Stimulated activated CD4-positive, alpha-beta T cell treated with anti-CD3 and anti-CD28 coated beads, Interleukin-12 subunit alpha, Interleukin-12 subunit beta, amount 100 ng/mL, for 24 hours (primary cell): Measurements from ENCODE around the gene CPEB4.
A peak's percentile ranks its signal among the peaks of the same experiment; 100 is the strongest.

Experiments
- DNase-seq, 2 experiments: peaks; one replicate each; pipeline ENCODE4 v3.0.0-alpha.2; 2020; ENCODE audit warnings: low read depth in 2 of 2

Gene CPEB4

DNA sequence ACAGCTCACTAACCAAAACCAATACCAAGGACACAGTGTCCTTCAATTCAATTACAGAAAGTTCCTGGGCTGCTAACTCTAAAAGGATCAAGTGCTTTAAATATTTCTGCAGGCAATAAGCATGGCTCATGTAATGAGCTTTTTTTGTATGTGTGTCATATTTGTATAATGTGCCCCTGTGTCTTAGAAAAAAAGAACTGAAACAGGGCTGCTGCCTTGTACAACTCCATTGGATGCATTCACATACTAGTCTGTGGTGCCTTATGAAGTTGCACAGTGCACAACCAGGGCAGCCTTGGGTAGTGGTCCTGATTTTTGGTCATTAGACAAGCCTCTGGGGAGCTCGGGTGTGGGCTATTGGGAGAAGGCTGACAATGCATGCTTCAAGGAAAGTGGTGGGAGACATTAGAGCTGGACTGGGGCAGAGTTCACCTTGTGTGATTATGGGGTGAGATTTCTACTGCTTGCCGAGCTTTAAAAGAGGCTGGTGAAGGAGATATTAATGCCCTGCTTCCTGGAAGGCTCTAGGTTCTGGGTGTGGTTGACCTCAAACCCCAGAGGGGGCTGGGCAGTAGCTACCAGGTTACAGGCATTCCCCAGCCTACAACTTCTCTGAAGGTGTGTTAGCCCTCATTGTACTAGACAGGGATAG lies 3.6 kb upstream of the CPEB4 start:
- DNase-seq: peak in 1 of 2 experiments; percentile 12

- DNase-seq: no peak
Observed at GRCh38 chr5:173885054-173885443, 3.1 kb upstream of the CPEB4 start.

- no peak for DNase-seq
Observed at GRCh38 chr5:173885475-173886010, 2.6 kb upstream of the CPEB4 start.

GRCh38 chr5:173886150-173886549 lies 2.0 kb upstream of the CPEB4 start:
- DNase-seq: no peak

- no peak for DNase-seq
Observed at GRCh38 chr5:173888473-173889131, 453 bp downstream of the CPEB4 start.

DNA sequence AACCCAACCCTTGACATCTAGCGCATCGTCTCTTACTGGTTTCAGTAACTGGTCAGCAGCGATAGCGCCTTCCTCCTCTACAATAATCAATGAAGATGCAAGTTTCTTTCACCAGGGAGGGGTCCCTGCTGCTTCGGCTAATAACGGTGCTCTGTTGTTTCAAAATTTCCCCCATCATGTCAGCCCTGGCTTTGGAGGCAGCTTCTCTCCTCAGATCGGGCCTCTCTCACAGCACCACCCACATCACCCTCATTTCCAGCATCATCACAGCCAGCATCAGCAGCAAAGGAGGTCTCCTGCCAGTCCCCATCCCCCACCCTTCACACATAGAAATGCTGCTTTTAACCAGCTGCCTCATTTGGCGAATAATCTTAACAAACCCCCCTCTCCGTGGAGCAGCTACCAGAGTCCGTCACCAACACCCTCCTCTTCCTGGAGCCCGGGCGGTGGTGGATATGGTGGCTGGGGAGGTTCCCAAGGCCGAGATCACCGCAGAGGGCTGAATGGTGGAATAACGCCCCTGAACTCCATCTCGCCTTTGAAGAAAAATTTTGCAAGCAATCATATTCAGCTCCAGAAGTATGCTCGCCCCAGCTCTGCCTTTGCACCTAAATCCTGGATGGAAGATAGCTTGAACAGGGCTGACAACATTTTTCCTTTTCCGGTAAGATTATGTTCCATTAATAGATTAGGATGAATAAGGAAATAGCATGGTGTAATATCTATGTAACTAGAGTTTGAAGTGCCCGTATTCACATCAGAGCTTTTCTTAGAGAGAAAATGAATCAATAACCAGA lies 2.2 kb downstream of the CPEB4 start:
- no peak for DNase-seq

GRCh38 chr5:173891308-173892116 lies 3.4 kb downstream of the CPEB4 start:
- no peak for DNase-seq

DNA sequence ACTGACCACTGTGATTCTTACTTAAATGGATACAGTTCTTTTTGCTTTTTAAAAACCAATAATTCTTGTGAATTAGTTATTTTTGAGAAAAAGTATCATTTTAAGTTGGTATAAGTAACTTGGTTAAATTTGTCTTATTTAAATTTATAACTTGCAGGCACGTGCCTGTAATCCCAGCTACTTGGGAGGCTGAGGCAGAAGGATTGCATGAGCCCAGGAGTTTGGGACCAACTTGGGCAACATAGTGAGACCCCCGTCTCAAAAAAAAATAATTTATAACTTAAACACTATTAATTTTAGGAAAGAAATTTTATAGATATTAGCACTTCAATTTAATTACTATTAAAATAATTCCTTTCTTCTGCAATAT lies 5.0 kb downstream of the CPEB4 start:
- DNase-seq: no peak

DNA sequence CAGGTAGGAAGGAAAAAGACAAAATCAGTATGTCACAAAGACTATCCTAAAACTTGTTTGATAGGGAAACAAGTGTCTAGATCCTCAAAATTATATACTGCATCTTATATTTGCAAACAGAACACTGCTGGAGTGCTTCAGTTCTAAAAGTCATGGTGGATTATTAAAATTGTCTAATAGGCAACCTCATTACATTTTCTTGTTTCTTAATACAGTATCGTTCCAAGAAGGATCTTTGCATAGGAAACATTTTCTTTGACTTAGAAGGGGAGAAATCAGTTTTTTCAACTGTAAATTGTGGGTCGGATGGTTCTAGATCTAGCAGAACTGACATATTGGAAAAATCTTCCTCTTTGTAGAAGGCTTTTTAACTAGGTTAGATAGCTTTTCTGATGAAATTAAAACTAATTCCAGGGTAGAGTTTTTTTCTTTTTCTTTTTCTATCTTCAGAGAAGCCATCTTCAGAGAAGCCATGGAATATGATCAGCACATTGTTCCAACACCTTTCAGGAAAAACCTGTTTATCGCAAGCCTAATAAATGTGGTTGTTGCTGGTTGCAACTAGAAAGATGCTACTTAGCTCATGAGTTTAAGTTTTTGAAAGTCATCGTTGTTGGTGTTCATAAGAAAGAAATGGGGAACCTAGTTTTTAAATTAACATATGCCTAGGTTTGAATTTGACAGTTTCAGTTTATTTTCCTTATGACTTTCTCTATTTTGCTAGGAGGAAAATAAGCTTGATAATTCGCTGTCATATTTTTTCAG lies 7.4 kb downstream of the CPEB4 start:
- no peak for DNase-seq

DNA sequence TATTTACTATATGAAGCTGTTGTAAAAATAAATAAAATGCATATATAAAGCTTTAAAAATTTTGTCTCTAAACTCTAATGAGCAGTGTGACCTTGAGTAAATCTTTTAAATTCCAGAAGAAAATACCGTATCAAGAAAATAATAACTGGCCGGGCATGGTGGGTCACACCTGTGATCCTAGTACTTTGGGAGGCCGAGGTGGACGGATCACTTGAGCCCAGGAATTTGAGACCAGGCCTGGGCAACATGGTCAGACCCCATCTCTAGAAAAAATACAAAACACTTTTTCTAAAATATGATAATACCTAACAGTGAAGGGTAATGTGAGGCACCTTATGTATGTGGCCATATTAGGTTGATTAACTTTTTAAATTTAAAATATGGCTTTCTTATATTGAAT lies 8.5 kb downstream of the CPEB4 start:
- no peak for DNase-seq

- no peak for DNase-seq
Observed at GRCh38 chr5:173901705-173902104, 13.6 kb downstream of the CPEB4 start.

DNA sequence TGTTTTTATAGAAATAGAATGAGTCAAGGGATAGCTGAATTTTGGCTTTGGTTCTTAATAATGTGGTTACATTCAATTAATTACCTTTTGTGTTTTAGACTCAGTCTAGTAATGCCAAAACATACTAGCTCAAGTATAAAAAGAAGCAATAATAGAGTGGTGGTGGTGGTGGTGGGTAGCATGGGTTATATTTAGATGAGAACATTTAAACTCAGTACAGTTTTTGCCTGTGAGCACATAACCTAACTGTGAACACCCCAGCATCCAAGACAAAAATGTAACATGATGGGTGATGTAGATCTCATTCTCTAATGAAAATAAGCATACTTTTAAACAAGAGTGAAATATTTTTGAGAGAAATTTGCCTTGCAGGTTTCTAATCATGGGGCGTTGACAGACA lies 14.2 kb downstream of the CPEB4 start:
- DNase-seq: no peak

DNA sequence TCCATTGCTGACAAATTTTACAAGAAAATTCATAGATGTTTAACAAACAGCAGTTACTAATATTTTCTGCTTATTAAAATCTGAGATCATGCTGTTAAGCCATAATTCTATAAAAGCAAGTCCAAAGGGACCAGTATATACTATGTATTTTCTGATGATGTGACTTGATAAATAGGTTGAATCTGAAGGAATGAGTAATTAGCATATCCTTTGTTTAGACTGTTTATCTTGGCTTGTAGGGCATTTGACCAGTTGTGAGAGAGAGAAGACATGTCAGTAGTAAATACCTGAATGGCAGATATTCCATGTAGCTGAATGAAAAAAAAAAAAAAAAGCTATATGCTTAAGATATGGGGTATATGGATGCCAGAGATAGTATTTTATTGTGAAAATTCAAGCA lies 14.6 kb downstream of the CPEB4 start:
- no peak for DNase-seq

GRCh38 chr5:173903396-173904140 lies 15.4 kb downstream of the CPEB4 start:
- DNase-seq: no peak

- no peak for DNase-seq
Observed at GRCh38 chr5:173904151-173904550, 16.0 kb downstream of the CPEB4 start.

DNA sequence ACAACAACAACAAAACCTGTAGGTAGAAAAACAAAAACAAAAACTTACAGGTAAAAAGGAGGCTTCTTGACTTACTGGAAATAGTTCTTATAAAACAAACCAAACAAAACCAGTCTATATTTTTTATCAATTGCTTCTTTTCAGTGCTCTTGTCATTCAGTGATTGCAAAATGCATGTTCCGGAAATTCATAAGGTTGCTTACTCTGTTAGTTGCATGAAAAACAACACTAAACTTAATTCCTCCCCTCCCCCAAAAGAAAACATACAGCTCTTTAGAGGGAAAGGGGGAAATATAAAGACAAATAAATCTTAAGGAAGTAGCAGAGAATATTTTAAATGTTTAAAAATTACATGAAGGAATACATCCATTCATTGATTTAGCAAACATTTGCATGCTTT lies 19.1 kb downstream of the CPEB4 start:
- DNase-seq: no peak

DNA sequence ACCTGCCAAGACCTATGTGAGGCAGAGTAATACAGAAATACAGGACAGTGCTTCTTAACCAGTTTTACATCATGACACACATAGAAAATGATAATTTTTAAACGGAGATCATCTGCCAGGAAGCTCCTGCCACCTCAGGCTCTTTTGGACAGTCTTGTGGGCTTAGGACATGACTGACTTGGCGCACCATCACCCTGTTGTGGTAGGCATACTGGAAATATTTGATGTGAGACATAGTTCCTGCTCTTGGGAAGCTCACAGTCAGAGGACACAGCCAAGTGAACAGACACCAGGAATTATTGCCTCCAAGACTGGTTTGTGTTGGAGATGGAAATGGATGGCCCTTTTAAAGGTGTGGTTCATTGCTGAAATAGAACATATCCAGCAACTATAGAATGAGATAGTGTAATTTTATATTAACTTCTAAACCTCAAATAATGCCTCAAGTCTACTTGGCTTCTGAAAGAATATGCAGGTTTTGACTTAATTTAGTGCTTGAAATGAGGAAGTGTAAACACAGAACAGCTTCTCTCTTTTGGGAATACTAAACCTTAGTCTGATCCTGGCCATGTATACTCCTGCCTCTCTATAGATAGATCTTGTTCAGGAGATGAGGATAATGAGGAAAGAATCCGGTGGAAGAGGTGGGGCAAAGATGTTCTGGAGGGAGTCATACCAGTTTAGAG lies 19.7 kb downstream of the CPEB4 start:
- no peak for DNase-seq

DNA sequence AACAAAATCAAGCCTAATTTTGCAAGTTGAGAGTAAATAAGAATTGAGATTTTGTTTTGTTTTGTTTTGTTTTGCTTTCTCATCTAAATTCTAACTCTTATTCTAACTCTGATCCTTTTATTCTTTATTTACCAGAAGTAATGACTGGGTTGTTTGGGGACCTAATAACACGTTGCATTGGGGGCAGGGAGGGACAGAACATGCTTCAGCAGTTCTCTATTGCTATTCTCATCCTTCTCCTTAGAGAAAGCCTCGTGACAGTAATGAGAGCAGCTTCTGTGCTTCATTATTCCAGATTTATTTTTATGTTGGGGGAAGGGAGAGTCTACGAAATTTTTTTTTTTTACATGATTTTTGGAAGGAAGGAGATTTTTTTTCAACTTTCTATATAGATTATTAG lies 21.1 kb downstream of the CPEB4 start:
- DNase-seq: no peak

GRCh38 chr5:173910215-173910614 lies 22.1 kb downstream of the CPEB4 start:
- DNase-seq: no peak

DNA sequence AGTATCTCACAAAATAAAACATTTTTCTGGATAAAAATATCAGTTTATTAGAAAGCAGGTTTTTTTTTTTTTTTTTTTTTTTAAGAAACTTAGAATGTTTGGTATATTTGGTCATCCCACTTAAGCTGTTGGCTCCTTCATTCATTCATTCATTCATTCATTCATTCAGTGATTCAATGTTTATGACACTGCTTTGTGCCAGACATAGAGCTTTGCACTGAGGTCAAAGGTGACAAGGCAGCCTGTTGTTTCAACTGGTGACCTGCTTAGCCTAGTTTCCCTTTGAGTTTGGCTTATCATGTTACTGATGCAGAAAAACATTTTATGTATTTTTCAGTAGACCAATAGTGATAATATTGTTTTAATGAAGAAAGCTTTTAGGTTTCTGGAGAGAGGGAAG lies 23.5 kb downstream of the CPEB4 start:
- no peak for DNase-seq
